Neuronal stem cell (in vitro differentiated cells): ENCODE results near the gene ARL2.
A peak's percentile ranks its signal among the peaks of the same experiment; 100 is the strongest.

Experiments used
- DNase-seq: peaks from one replicate; pipeline ENCODE4 v3.0.0-alpha.2; 2013; ENCODE audit warnings: low spot score
- H2AFZ ChIP-seq: one replicate; pipeline ENCODE4 v1.6.1; 2013; ENCODE audit warnings: mild to moderate bottlenecking, low read length, inconsistent platforms
- H2AK5ac ChIP-seq: 2 replicates; pipeline ENCODE4 v1.6.1; 2013; ENCODE audit warnings: low read depth, mild to moderate bottlenecking, inconsistent platforms, low read length, moderate library complexity, mixed read lengths
- H2BK120ac ChIP-seq: 2 replicates; pipeline ENCODE4 v1.6.1; 2013; ENCODE audit warnings: low read depth, mild to moderate bottlenecking, inconsistent platforms, low read length, moderate library complexity, mixed read lengths
- H2BK12ac ChIP-seq: one replicate; pipeline ENCODE4 v1.6.1; 2013; ENCODE audit warnings: low read length, inconsistent platforms
- H2BK15ac ChIP-seq: 2 replicates; pipeline ENCODE4 v1.6.1; 2013; ENCODE audit warnings: mild to moderate bottlenecking, low read length, inconsistent platforms, mixed read lengths
- H2BK5ac ChIP-seq: one replicate; pipeline ENCODE4 v1.6.1; 2013; ENCODE audit warnings: inconsistent platforms, mild to moderate bottlenecking, low read length, moderate library complexity
- H3K14ac ChIP-seq: one replicate; pipeline ENCODE4 v1.6.1; 2013; ENCODE audit warnings: low read length, inconsistent platforms
- H3K18ac ChIP-seq: 2 replicates; pipeline ENCODE4 v1.6.1; 2013; ENCODE audit warnings: low read length, inconsistent platforms
- H3K23ac ChIP-seq: 2 replicates; pipeline ENCODE4 v1.6.1; 2013; ENCODE audit warnings: low read depth, mild to moderate bottlenecking, mixed read lengths, low read length, inconsistent platforms; ENCODE audit not compliant: poor library complexity
- H3K27ac ChIP-seq: replicated peaks from 3 replicates; pipeline ENCODE4 v1.5.1; 2013; ENCODE audit warnings: low read length, inconsistent platforms
- H3K27me3 ChIP-seq, 3 experiments: 2 replicates each; pipeline ENCODE4 v1.6.1; 2013; ENCODE audit warnings: low read length in 3 of 3, mild to moderate bottlenecking in 2 of 3, inconsistent platforms in 1 of 3, low read depth in 1 of 3, mixed read lengths in 1 of 3, moderate library complexity in 1 of 3; ENCODE audit not compliant: control insufficient read depth in 3 of 3, insufficient read depth in 3 of 3
- H3K36me3 ChIP-seq, 2 donors: replicated peaks in 1 of 2; 2 replicates each; pipeline ENCODE4 v1.6.1; 2013; ENCODE audit warnings: low read length in 2 of 2; ENCODE audit not compliant: control insufficient read depth in 2 of 2, insufficient read depth in 2 of 2
- H3K4ac ChIP-seq: 2 replicates; pipeline ENCODE4 v1.6.1; 2013; ENCODE audit warnings: inconsistent platforms, mild to moderate bottlenecking, low read length, moderate library complexity
- H3K4me1 ChIP-seq, 2 donors: 1 replicate in 1 of 2; 2 replicates in 1 of 2; pipeline ENCODE4 v1.6.1; 2013; ENCODE audit warnings: low read length in 2 of 2, low read depth in 1 of 2; ENCODE audit not compliant: control insufficient read depth in 2 of 2, insufficient read depth in 1 of 2
- H3K4me2 ChIP-seq: one replicate; pipeline ENCODE4 v1.6.1; 2013; ENCODE audit warnings: mild to moderate bottlenecking, low read length, inconsistent platforms; ENCODE audit not compliant: insufficient read depth, poor library complexity, severe bottlenecking
- H3K4me3 ChIP-seq, 2 donors: 2 replicates each; pipeline ENCODE4 v1.5.1; 2013; ENCODE audit warnings: low read length in 2 of 2, mild to moderate bottlenecking in 2 of 2, inconsistent platforms in 1 of 2, moderate library complexity in 1 of 2
- H3K79me1 ChIP-seq: one replicate; pipeline ENCODE4 v1.6.1; 2013; ENCODE audit warnings: low read depth, mild to moderate bottlenecking, inconsistent platforms, low read length, moderate library complexity
- H3K9ac ChIP-seq: one replicate; pipeline ENCODE4 v1.6.1; 2013; ENCODE audit warnings: mild to moderate bottlenecking, low read depth, low read length, inconsistent platforms; ENCODE audit not compliant: poor library complexity
- H3K9me3 ChIP-seq, 2 donors: replicated peaks in 1 of 2; 2 replicates each; pipeline versions ENCODE3 to v1.6.1; 2013; ENCODE audit warnings: low read length in 2 of 2, mild to moderate bottlenecking in 2 of 2, inconsistent platforms in 1 of 2, low read depth in 1 of 2, mixed read lengths in 1 of 2, moderate library complexity in 1 of 2; ENCODE audit not compliant: control insufficient read depth in 2 of 2, insufficient read depth in 1 of 2
- H4K8ac ChIP-seq: one replicate; pipeline ENCODE4 v1.6.1; 2013; ENCODE audit warnings: low read depth, mild to moderate bottlenecking, inconsistent platforms, low read length, moderate library complexity
- H4K91ac ChIP-seq: one replicate; pipeline ENCODE4 v1.6.1; 2013; ENCODE audit warnings: low read length, low read depth, mild to moderate bottlenecking, inconsistent platforms; ENCODE audit not compliant: poor library complexity
- WGBS, 2 donors: extraction: QIAGEN DNeasy Blood & Tissue Kit; methylation state at CpG; one replicate each; pipeline ENCODE4 v1.1.7; 2013; ENCODE audit warnings: missing lambda C conversion rate in 2 of 2, mixed read lengths in 1 of 2; ENCODE audit not compliant: insufficient read length in 2 of 2, insufficient replicate concordance in 1 of 2; ENCODE audit errors: extremely low coverage in 2 of 2; 5-methylcytosine and 5-hydroxymethylcytosine counted together

ARL2 gene

GRCh38 chr11:65040520-65040846, 26.5 kb downstream of the ARL2 start:
- H3K9ac ChIP-seq = no peak overlapping the region
- peaks cover 28 to 59% of the 10 kb centered on the region in 2 donors for H3K36me3 ChIP-seq
- H2AK5ac ChIP-seq = no peak overlapping the region
- no peak overlapping the region for H4K8ac ChIP-seq
- no CpG with 5 or more reads among the region's 7 CpGs for WGBS, 2 donors
- no peak overlapping the region for H3K18ac ChIP-seq
- peak overlapping the region; percentile 57 for H3K4me2 ChIP-seq
- DNase-seq = no peak
- no peaks in the 10 kb centered on the region for H3K27me3 ChIP-seq
- H3K4ac ChIP-seq = no peak overlapping the region
- H3K14ac ChIP-seq = no peak overlapping the region
- H3K79me1 ChIP-seq = peaks cover 6% of the 10 kb centered on the region
- H2BK15ac ChIP-seq = peak overlapping the region; percentile 75
- peak overlapping the region; percentile 99 for H2AFZ ChIP-seq
- peak overlapping the region; percentile 100 for H3K27ac ChIP-seq
- peak overlapping the region; percentile 98 for H3K23ac ChIP-seq
- H3K9me3 ChIP-seq = no peaks in the 10 kb centered on the region
- peaks cover 1 to 2% of the 10 kb centered on the region in 2 donors for H3K4me1 ChIP-seq
- no peak overlapping the region for H4K91ac ChIP-seq
- no peak overlapping the region for H2BK120ac ChIP-seq
- H2BK5ac ChIP-seq = peak overlapping the region; percentile 98
- peak overlapping the region; percentile 92 to 98 for H3K4me3 ChIP-seq
- H2BK12ac ChIP-seq = no peak overlapping the region

GRCh38 chr11:65040847-65041622, 27.1 kb downstream of the ARL2 start, which contains the start of gene SAC3D1:
Gene SAC3D1, plus strand, starts transcription at chr11:65041210. Its CDS starts 83 bp downstream, at chr11:65041293.
- Histone ChIP-seq H2AK5ac (peak within 1 kb of the TSS; percentile 63), H4K8ac (peak within 1 kb of the TSS; percentile 65), H3K4me3 (peak within 1 kb of the TSS; percentile 92 to 98), H3K27me3 (no peaks in the 10 kb centered on the region), H3K23ac (peak within 1 kb of the TSS; percentile 98), H2BK15ac (peak within 1 kb of the TSS; percentile 75), H3K4me1 (peaks cover 1 to 2% of the 10 kb centered on the region in 2 donors), H3K27ac (peak within 1 kb of the TSS; percentile 100), H3K9me3 (no peaks in the 10 kb centered on the region), H2BK5ac (peak within 1 kb of the TSS; percentile 98), H3K4ac (peak within 1 kb of the TSS; percentile 23), H3K14ac (peak within 1 kb of the TSS; percentile 94), H3K4me2 (peak within 1 kb of the TSS; percentile 89), H2AFZ (peak within 1 kb of the TSS; percentile 99), H4K91ac (no peak within 1 kb of the TSS), H2BK12ac (peak within 1 kb of the TSS; percentile 70), H3K36me3 (peaks cover 27 to 59% of the 10 kb centered on the region in 2 donors), H2BK120ac (no peak within 1 kb of the TSS), H3K79me1 (peaks cover 6% of the 10 kb centered on the region), H3K18ac (peak within 1 kb of the TSS; percentile 98), H3K9ac (peak within 1 kb of the TSS; percentile 97)
- WGBS, 2 donors = no CpG with 5 or more reads among the region's 91 CpGs
- peak; percentile 86 for DNase-seq

- Histone ChIP-seq H2BK15ac (no peak overlapping the region), H3K14ac (no peak overlapping the region), H2BK12ac (no peak overlapping the region), H3K9me3 (no peaks in the 10 kb centered on the region), H3K36me3 (peaks cover 24 to 53% of the 10 kb centered on the region in 2 donors), H4K8ac (no peak overlapping the region), H3K9ac (no peak overlapping the region), H3K23ac (no peak overlapping the region), H2AFZ (no peak overlapping the region), H3K79me1 (peaks cover 6% of the 10 kb centered on the region), H4K91ac (no peak overlapping the region), H3K4ac (no peak overlapping the region), H3K4me2 (no peak overlapping the region), H2AK5ac (no peak overlapping the region), H2BK5ac (no peak overlapping the region), H3K27me3 (no peaks in the 10 kb centered on the region), H3K27ac (no peak overlapping the region), H2BK120ac (no peak overlapping the region), H3K4me3 (peak overlapping the region in 1 of 2 donors; percentile 98), H3K18ac (no peak overlapping the region), H3K4me1 (peaks cover 2 to 3% of the 10 kb centered on the region in 2 donors)
- no CpG with 5 or more reads among the region's 6 CpGs for WGBS, 2 donors
- DNase-seq = no peak
These were observed 28.9 kb downstream of the ARL2 start for GRCh38 chr11:65042891-65043290.

GRCh38 chr11:65043881-65044501, 30.0 kb downstream of the ARL2 start:
- DNase-seq = no peak
- no peak overlapping the region for H3K4me3 ChIP-seq
- no peak overlapping the region for H2BK15ac ChIP-seq
- peaks cover 2 to 3% of the 10 kb centered on the region in 2 donors for H3K4me1 ChIP-seq
- H3K9ac ChIP-seq = peak overlapping the region; percentile 67
- WGBS, 2 donors = no CpG with 5 or more reads among the region's 23 CpGs
- peaks cover 21 to 46% of the 10 kb centered on the region in 2 donors for H3K36me3 ChIP-seq
- H3K27me3 ChIP-seq = peaks cover 0 to 4% (median 0%) of the 10 kb centered on the region in 3 experiments
- H3K23ac ChIP-seq = peak overlapping the region; percentile 48
- H3K27ac ChIP-seq = no peak overlapping the region
- no peak overlapping the region for H2BK120ac ChIP-seq
- no peak overlapping the region for H2BK12ac ChIP-seq
- no peak overlapping the region for H4K91ac ChIP-seq
- H3K9me3 ChIP-seq = no peaks in the 10 kb centered on the region
- H2AK5ac ChIP-seq = no peak overlapping the region
- peak overlapping the region; percentile 72 for H4K8ac ChIP-seq
- H3K4ac ChIP-seq = no peak overlapping the region
- no peak overlapping the region for H3K18ac ChIP-seq
- no peak overlapping the region for H3K4me2 ChIP-seq
- no peak overlapping the region for H3K14ac ChIP-seq
- peaks cover 6% of the 10 kb centered on the region for H3K79me1 ChIP-seq
- H2BK5ac ChIP-seq = no peak overlapping the region
- H2AFZ ChIP-seq = no peak overlapping the region
